IPS DF 4.7 (cell line): ENCODE results near the gene SERINC5.
"Not testable (repeated sequence)": the region's sequence is repeated elsewhere in the genome, so short reads cannot be mapped to it uniquely, and the experiment has no call there.

Source experiments
- DNase-seq: peaks from one replicate; pipeline ENCODE4 v3.0.0-alpha.2; 2013; ENCODE audit warnings: low spot score; ENCODE audit errors: extremely low read depth

SERINC5 gene

DNA sequence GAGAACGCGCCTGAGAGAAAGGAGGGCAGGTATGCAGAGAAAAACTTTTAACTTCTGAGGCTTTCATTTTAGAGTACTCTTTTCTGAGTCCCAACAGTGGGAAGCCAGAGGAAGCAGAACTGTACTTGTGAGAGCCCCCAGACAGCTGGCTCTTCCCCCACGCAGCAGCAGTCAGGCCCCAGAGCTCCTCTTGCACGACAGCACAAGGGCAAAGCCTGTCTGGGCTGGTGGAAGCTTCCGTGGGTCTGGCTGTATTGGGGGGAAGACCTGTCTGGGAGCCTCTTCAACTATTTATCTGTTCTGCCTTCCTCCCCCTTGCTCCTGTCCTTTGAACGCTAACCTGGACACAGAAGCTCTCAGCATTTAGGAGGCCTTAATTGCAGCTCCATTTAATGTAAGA is 152.5 kb downstream of the SERINC5 start:
- no peak for DNase-seq

DNA sequence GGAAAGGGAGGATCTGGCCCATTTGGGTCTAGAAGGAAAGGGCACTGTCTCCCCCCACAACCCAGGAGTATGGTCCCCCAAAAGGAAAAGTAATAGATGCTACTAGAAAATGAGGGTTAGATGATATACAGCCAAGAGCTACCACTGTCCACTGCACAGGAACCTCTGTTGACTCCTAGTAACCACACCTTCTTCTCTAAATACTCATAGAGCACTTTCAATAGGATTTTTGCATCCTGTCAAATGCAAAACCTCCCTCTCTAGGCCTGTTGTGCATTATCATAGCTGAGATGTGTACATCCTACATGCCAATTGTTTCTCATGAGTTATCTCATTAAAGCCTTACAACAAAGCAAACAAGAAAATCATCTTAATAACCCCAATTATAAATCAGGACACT is 153.9 kb downstream of the SERINC5 start:
- no peak for DNase-seq

DNA sequence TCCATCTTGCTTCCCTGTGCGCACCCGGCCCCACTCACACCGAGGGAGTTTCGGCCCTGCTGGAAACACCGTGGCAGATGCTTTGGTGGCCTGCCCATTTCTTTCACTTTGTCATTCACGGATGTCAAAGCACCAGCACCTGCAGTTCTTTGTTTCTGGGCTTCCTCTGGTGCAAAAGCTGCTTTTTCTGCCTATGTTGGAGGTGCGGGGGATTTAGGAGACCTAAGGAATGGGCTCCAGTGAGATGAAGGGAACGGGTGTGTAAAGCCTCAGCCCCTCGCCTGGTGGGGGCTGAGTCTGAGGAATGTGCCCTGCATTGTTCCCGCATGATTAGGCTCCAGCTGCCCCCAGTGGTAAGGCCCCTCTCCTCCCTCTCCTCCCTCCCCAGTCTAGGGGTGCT is 158.4 kb downstream of the SERINC5 start:
- DNase-seq, result no peak

DNA sequence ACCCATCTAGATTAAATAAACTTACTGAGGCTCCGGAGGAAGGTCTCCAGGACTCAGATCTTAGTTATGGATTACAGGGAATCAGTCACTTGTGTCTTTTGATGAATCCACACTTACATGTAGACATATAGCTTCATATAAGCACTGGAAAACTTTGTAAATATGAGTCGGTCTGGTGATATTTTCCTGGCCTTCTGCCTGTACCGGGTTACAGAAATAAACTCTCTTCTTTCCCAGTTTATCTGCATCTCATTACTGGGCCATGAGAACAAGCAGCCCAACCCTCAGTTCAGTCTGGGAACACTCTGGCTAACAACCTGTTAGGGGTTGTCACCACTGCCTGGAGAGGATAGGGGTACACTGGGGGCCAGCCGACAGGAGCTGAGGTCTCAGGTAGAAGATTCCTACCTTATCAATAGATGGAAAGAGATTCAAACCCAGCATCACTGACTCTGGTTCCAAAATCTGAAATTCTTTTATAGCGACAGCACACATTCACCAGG is 161.6 kb downstream of the SERINC5 start:
- DNase-seq, result no peak

DNA sequence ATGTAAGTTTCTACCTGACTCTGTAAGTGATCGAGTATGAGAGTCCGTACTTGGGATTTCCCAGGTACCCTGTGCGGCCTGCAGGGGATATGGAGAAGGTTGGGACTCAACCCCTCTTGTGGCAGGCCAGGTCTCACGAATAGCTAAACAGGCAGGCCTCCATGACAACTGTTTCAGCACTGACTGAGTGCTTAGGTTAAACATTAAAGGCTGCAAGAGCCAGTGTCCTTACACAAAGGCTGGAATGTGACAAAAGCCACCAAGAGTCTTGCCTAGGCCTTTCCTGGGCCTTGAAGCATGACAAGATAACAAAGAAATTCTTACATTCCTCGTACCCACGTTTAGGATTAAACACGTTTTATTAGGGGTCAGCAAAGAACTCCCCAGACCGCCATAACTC is 162.1 kb downstream of the SERINC5 start:
- no peak for DNase-seq

DNA sequence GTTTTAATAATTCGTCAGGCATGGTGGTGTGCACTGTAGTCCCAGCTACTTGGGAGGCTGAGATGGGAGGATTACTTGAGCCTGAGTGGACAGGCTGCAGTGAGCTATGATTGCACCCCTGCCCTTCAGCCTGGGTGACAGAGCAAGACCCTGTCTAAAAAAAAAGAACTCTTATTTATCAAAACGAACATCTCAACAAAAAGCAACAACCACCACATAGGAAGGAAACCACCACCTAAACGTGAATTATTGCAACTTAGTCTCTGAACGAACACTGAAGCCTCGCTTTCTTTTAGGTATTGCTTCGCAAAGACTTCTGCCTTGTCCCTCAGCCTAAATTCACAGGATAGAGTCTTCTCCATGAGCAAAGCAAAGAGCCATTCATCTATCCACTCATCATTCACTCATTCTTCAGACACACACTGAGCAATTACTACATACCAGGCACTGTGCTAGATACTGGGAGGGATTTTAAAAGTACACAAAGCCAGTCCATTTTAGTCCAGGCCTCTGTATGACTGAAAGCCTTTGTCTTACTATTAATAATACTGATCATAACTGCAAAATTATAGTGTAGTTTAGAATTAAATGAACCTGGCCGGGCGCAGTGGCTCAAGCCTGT is 163.3 kb downstream of the SERINC5 start:
- DNase-seq, result no peak

DNA sequence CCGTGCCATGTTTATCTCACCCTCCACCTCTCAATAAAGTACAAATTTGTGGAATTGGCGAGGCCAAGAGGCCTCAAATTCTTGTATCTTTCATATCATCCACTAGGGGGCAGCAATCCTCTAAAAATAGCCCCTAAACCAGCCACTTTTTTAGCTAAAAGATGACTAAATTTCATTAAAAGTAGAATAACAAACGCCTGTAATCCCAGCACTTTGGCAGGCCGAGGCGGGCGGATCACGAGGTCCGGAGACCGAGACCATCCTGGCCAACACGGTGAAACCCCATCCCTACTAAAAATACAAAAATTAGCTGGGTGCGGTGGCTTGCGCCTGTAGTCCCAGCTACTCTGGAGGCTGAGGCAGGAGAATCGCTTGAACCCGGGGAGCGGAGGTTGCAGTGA is 164.1 kb downstream of the SERINC5 start:
- not testable (repeated sequence) for DNase-seq

DNA sequence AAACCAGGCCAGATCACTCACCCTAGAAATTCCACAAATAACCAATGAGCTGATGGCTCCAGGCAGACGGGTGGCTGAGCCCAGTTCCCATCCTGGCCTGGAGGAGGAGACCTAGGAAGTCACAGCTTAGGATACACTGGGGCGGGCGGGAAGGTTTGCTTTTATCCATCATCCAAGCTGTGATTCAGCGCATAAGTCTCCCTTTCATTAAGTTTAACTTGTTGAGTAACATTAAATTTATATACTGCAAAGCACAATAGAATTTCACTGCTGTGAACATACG is 165.0 kb downstream of the SERINC5 start:
- no peak for DNase-seq

DNA sequence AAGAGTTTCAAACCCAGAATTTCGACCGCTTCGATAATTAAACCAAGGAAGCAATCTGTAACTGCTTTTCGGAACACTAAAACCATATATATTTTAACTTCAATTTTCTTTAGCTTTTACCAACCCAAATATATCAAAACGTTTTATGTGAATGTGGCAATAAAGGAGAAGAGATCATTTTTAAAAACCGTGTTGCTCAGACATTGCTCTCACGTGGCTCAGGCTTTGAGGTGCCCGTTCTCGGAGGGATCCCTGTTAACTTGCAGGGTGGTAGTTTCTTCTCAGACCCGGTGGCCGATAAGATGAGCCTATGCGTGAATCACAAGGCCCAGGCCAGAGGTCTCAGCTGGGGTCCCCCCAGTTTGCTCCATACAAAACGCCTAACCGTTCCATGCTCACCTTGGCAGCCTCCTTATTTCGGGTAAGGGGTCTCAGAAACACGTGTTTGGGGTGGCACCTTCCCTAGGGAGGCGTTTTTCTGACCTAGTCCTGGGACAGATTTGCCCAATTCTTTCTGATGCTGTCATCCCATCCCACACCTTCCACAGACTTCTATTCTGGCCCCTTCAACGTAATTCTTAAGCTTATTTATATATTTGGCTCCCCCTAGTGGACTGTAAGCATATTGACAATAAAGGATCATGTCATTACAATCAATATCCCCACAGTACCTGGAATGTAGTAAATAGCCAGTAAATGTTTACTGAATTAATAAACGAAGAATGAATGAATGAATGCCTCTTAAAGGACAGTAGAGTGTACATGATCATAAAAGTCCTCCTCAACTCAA is 172.6 kb downstream of the SERINC5 start:
- DNase-seq, result no peak

DNA sequence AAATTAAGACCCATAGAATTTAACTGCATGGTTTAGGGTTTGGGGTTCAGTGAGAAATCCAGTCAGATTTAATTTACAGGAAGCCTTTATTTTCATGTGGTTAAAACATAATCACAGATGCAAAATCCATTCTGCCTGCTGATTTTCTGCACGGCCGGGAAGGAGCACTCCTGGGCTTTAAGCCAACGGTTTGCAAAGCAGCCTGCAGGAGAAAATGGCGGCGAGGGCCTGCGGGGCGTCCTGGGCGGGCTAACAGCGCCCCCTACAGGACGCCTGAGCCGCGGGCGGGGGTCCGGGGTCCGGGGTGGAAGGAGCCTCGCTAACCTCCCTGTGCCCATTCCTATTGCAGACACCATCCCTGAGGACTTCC is 173.1 kb downstream of the SERINC5 start:
- DNase-seq, result no peak

DNA sequence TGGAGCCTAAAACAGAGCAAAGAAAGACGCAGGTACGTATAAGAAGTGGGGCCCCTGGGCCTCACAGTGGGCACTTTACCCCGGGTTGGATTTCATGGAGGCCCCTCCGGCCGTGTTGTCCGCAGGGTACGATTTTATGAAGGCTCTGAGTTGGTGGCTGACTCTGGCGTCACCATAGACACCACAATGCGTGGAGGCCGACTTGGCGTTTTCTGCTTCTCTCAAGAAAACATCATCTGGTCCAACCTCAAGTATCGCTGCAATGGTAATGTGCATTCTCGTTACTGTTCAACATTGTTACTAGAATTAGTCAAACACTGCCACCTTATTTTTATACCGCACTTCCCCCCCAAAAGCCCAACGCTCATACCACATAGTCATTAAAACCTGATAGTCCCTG is 173.6 kb downstream of the SERINC5 start:
- no peak for DNase-seq

DNA sequence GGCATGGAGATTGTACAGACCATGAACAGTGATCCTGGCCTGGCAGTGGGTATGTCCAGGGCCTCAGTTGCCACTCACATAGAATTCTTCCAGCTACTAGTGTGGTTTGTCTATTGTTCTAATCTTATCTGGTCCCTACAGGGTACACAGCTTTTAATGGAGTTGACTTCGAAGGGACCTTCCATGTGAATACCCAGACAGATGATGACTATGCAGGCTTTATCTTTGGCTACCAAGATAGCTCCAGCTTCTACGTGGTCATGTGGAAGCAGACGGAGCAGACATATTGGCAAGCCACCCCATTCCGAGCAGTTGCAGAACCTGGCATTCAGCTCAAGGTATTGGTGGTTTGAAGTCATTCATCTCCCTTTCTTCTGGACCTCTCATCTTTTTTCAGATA is 176.9 kb downstream of the SERINC5 start:
- no peak for DNase-seq

DNA sequence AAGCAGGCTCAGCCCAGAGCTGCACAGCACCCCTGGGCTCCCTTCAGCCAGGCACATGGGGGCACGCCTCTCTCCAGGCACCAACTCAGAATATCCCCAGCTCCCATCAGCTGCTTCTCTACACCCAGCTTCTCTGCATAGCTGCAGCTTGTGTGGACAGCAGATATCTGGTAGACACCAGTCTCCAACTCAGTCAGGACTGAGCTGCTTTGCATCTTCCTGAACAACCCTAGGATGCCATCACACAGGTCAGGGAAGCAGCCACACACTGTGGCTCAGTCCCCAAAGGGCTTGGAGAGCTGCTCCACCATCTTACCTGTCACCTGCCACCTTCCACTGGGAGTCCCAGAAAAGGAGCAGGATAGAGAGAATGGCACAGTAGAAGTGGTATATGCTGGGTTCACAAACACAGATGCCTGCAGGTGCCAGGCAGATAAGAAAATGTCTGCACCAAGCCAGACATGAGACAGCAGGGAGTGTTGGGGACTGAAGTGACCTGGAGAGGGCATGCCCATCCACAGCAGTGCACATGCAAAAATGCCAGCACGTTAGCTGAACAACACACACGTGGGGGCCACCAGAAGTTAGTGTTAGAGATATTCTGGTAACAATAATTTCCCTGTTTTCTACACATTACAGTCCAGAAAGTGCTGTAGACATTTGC is 178.7 kb downstream of the SERINC5 start:
- no peak for DNase-seq

DNA sequence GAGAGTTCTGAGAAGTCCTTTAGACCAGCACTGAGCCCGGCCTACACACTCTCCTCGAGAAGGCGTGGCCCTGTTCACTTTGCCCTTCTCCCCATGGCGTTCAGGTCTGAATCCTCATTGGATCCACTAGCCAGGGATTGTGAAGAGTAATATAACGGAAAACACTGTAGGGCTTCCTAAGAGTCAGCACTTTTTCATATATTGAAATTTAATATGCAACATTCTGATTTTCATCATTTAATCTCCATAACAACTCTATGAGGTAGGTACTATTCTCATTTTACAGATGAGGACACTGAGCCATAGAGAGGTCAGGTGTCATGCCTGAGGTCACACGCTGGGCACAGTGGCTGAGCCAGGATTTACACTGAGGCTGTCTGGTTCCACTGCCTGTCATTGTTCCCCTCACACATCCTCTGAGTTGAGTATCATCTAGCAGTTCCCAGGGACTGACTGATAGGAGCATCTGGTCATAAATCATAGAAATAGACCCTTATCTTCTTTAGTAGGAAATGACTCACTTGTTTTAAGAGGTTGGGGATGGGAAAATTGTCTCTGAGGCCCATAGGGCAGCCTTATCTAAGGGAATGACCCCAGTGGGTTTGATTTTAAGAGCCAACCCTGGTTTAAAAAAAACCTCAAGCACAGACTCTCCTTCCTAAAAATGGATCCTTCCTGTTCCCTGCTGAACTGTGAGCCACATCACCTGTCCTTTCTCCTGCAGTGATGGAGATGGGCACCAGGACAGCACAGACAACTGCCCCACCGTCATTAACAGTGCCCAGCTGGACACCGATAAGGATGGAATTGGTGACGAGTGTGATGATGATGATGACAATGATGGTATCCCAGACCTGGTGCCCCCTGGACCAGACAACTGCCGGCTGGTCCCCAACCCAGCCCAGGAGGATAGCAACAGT is 179.5 kb downstream of the SERINC5 start:
- no peak for DNase-seq

DNA sequence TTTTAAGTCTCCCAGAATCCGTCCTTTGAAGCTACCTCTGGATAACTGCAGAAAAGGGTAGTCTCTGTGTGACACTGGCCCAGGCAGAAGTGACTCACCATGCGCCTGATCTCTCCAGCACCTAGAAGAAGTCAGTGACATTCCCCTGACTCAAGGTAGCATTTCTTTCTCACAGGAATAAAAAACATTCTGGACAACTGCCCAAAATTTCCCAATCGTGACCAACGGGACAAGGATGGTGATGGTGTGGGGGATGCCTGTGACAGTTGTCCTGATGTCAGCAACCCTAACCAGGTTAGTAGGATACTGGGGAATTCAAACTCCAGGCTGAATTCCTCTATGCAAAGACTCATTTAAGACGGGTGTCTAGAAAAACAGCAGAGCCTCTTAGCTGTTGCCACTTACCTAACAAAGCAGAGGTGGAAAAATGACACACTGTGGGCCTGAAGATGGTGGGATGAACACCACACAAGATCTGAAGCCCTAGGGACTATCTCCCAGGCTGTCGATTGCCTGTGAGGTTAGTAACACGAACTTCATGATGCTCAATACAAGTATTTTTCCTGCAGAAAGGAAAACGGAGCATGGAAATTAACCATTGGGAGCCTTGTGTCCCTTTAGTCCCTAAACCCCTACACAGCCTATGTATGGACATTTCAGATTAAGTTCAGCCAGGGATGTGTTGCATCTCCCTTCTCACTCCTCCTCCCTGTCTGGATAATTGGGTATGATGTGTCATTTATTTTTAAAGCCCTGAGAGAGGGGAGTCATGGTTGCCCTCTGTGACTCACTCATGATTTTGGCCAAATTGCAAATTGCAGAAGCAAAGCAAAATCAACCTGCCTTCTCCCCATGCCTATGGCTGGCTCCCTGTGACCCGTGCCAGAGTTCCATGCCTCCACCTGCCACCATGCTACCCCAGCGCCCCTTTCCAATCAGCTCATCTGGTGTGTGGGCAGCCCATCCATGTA is 183.5 kb downstream of the SERINC5 start:
- no peak for DNase-seq

DNA sequence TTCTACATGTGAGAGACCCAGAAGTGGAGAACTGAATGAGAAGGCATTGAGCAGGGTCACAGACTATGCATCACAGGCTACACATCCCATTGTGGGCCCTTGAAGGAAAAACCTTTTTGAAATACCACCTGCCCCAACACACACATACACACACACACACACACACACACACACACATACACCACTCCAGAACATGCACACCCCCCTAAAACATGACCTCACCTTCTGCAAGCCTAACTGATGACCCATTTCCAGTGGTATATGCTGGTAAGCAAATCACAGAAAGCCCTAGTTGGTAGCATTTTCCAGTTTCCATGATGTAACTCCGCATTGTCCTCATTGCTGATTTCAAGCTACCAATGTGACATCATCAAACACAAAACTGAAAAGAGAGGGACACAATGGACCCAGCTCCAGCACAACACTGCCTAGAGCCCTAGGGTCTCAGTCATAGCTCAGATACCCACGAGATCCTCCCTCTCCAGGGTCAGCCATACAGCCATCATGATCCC is 184.3 kb downstream of the SERINC5 start:
- no peak for DNase-seq

DNA sequence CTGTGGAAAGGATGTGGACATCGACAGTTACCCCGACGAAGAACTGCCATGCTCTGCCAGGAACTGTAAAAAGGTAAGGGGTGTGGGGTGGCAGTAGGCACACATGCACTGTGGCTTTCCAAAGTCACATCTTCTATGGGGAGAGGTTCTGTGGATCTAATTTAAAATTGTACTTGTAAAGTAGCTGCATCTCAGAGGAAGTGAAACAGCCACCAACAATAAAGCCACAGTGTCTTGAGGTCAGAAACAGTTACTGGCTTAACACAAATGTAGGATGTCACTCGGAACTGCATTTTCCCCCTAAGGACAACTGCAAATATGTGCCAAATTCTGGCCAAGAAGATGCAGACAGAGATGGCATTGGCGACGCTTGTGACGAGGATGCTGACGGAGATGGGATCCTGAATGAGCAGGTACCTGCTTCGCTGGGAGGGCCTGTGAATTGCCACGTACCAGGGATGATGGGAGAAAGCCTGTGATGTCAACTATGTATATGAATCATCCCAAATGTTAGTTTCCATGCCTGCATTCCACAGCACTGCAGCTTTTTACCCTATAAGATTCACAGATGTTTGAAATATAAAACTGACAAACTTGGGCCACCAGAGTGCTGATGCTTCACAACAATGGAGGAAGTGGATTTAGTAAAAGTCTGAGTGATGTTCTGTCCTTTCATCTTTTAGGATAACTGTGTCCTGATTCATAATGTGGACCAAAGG is 185.4 kb downstream of the SERINC5 start:
- no peak for DNase-seq

DNA sequence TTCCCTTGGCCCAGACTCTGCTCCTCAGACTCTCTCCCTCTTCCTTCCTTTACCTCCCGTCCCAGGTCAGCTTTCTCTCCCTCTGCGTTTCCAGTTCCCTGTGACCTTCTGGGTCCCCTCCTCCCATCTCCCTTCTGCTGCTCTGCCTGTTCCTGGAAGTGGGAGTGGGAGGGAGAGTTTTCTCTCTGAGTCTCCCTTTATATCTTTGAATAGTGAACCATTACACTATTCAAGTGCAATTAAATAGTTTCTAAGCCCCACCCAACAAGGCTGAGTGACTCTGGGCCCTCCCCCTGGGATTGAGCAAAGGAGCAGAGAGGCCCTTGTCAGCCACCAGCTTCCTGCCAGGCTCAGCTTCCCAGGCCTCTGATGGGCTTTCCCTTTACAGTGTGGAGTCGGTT is 185.9 kb downstream of the SERINC5 start:
- DNase-seq, result no peak

DNA sequence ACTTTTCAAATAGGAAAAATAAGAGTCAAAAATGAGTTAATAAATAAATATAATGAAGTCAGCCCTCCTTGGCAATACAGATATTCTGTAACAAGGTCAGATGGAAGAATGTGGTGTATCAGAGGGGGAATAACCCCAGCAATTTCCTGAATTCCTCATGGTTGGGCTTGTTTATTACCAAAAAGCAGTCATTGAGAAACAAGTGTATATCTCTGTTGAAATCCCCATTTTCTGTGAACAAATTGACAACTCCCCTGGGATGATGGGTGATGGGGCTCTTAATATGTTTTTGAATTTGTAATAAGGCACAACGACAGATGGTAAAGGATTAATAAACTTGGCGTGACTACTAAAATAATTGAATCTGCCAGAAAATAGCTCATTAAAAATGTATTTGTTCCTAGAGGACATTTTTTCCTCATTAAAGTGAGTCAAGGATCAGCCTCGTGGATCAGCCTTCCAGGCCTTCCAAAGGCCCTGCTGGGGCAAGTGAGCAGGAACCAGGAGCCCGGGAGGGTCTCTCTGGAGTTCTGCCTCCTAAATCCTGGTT is 186.5 kb downstream of the SERINC5 start:
- DNase-seq, result no peak
